SK-N-SH treated with all-trans-retinoic acid at 6 μM for 48 hours (cell line): Measurements from ENCODE around the gene TDRD7.
"Not testable (repeated sequence)": the region's sequence is repeated elsewhere in the genome, so short reads cannot be mapped to it uniquely, and the experiment has no call there.

Experiments used
- ATAC-seq: fragments of 200-7000 bp; cut with Tn5 transposase; 3 replicates; pipeline ENCODE4 v1.9.1; 2020; ENCODE audit warnings: mild to moderate bottlenecking, moderate library complexity
- ARNTL ChIP-seq: fragments of 450-650 bp; formaldehyde crosslinking; IDR thresholded peaks from 2 replicates; pipeline ENCODE4 v1.5.0; 2020; ENCODE audit warnings: low read depth, mild to moderate bottlenecking, moderate library complexity, borderline replicate concordance
- BACH2 ChIP-seq: fragments of 250-450 bp; sonication (Bioruptor Pico); IDR thresholded peaks from 2 replicates; pipeline ENCODE4 v1.9.0; 2021; ENCODE audit warnings: mild to moderate bottlenecking, borderline replicate concordance
- CSDC2 ChIP-seq: fragments of 250-450 bp; sonication (Bioruptor Pico); IDR thresholded peaks from 2 replicates; pipeline ENCODE4 v1.5.0; 2020; ENCODE audit warnings: mild to moderate bottlenecking, moderate library complexity
- GLIS3 ChIP-seq: fragments of 250-450 bp; sonication (Bioruptor Pico); IDR thresholded peaks from 2 replicates; pipeline ENCODE4 v1.5.0; 2020; ENCODE audit warnings: mild to moderate bottlenecking, moderate library complexity
- ISL1 ChIP-seq: fragments of 250-450 bp; sonication (Bioruptor Pico); IDR thresholded peaks from 2 replicates; pipeline ENCODE4 v2.1.2; 2022; ENCODE audit warnings: mild to moderate bottlenecking, moderate library complexity
- OSR1 ChIP-seq: fragments of 250-450 bp; sonication (Bioruptor Pico); IDR thresholded peaks from 2 replicates; pipeline ENCODE4 v1.8.0; 2022; ENCODE audit warnings: moderate library complexity, mild to moderate bottlenecking, inconsistent platforms
- PATZ1 ChIP-seq: fragments of 250-450 bp; sonication (Bioruptor Pico); IDR thresholded peaks from 2 replicates; pipeline ENCODE4 v1.8.0; 2020; ENCODE audit warnings: mild to moderate bottlenecking, moderate library complexity, borderline replicate concordance
- PPARA ChIP-seq: fragments of 250-450 bp; sonication (Bioruptor Pico); IDR thresholded peaks from 2 replicates; pipeline ENCODE4 v1.5.0; 2020; ENCODE audit warnings: mild to moderate bottlenecking, borderline replicate concordance
- RARB ChIP-seq: fragments of 250-450 bp; sonication (Bioruptor Pico); IDR thresholded peaks from 2 replicates; pipeline ENCODE4 v1.8.0; 2021; ENCODE audit warnings: mild to moderate bottlenecking, moderate library complexity
- SNAI2 ChIP-seq: fragments of 250-450 bp; sonication (Bioruptor Pico); IDR thresholded peaks from 2 replicates; pipeline ENCODE4 v1.5.0; 2020; ENCODE audit warnings: mild to moderate bottlenecking, moderate library complexity
- TCF4 ChIP-seq: fragments of 250-450 bp; sonication (Bioruptor Pico); IDR thresholded peaks from 2 replicates; pipeline ENCODE4 v1.8.0; 2021; ENCODE audit warnings: mild to moderate bottlenecking, moderate library complexity, borderline replicate concordance
- TOX ChIP-seq: fragments of 250-450 bp; sonication (Bioruptor Pico); IDR thresholded peaks from 2 replicates; pipeline ENCODE4 v1.8.0; 2021; ENCODE audit warnings: mild to moderate bottlenecking, moderate library complexity, borderline replicate concordance
- TSHZ2 ChIP-seq: fragments of 250-450 bp; sonication (Bioruptor Pico); IDR thresholded peaks from 2 replicates; pipeline ENCODE4 v1.5.0; 2020; ENCODE audit warnings: mild to moderate bottlenecking, moderate library complexity
- ZC3H10 ChIP-seq: fragments of 250-450 bp; sonication (Bioruptor Pico); IDR thresholded peaks from 2 replicates; pipeline ENCODE4 v1.5.1; 2021; ENCODE audit warnings: mild to moderate bottlenecking, moderate library complexity
- ZFP3 ChIP-seq: fragments of 250-450 bp; sonication (Bioruptor Pico); IDR thresholded peaks from 2 replicates; pipeline ENCODE4 v1.5.0; 2020; ENCODE audit warnings: mild to moderate bottlenecking, moderate library complexity
- ZFP30 ChIP-seq: fragments of 450-650 bp; formaldehyde crosslinking; IDR thresholded peaks from 2 replicates; pipeline ENCODE4 v1.5.0; 2022; ENCODE audit warnings: mild to moderate bottlenecking, moderate library complexity
- ZNF565 ChIP-seq: fragments of 450-650 bp; formaldehyde crosslinking; conservative IDR thresholded peaks from 2 replicates; pipeline ENCODE4 v1.5.0; 2020; ENCODE audit warnings: low read depth, mild to moderate bottlenecking, moderate library complexity
- ZNF70 ChIP-seq: fragments of 450-650 bp; formaldehyde crosslinking; IDR thresholded peaks from 2 replicates; pipeline ENCODE4 v1.5.0; 2020; ENCODE audit warnings: mild to moderate bottlenecking, moderate library complexity
- ZNF8 ChIP-seq: fragments of 450-650 bp; formaldehyde crosslinking; IDR thresholded peaks from 2 replicates; pipeline ENCODE4 v1.5.0; 2020; ENCODE audit warnings: mild to moderate bottlenecking, moderate library complexity
- TF ChIP-seq, protein P1 (sequence below): fragments of 250-450 bp; sonication (Bioruptor Pico); IDR thresholded peaks from 2 replicates; pipeline ENCODE4 v1.5.1; 2021; ENCODE audit warnings: mild to moderate bottlenecking, moderate library complexity

TDRD7 gene

GRCh38 chr9:97447001-97447400 is 35.1 kb downstream of the TDRD7 start:
- ATAC-seq = no peak
- TF ChIP-seq, protein P1, sequence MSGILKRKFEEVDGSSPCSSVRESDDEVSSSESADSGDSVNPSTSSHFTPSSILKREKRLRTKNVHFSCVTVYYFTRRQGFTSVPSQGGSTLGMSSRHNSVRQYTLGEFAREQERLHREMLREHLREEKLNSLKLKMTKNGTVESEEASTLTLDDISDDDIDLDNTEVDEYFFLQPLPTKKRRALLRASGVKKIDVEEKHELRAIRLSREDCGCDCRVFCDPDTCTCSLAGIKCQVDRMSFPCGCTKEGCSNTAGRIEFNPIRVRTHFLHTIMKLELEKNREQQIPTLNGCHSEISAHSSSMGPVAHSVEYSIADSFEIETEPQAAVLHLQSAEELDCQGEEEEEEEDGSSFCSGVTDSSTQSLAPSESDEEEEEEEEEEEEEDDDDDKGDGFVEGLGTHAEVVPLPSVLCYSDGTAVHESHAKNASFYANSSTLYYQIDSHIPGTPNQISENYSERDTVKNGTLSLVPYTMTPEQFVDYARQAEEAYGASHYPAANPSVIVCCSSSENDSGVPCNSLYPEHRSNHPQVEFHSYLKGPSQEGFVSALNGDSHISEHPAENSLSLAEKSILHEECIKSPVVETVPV (CRISPR knock-in tag) = no peak
- TF ChIP-seq ZNF8 (CRISPR knock-in tag) (no peak), ZNF70 (CRISPR knock-in tag) (no peak), CSDC2 (CRISPR knock-in tag) (no peak), SNAI2 (CRISPR knock-in tag) (no peak), ZC3H10 (CRISPR knock-in tag) (no peak), RARB (CRISPR knock-in tag) (no peak), TOX (CRISPR knock-in tag) (no peak), TCF4 (no peak)
- TF ChIP-seq, all 23 proteins: peak for 0

- not testable (repeated sequence) for ATAC-seq
These were observed 41.7 kb downstream of the TDRD7 start for GRCh38 chr9:97453573-97453972.

GRCh38 chr9:97456841-97457240 is 44.9 kb downstream of the TDRD7 start:
- not testable (repeated sequence) for ATAC-seq

DNA sequence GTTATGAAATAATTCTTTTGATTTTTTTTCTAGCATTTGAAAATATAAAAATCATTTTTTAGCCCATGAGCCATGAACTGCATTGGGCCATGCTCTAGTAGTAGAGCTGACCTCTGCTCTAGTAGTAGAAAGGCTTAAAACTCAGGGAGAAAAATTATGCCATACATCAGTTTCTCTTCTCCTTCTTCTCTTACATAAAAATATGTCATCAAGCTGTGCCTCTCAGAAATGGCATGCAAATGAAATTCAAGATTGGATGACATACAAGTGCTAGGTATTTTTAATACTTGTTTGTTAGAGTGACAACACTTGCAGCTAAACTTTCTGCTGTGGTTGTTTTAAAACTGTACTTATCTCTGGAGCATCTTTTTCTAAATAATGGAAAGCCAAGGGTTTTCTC is 47.4 kb downstream of the TDRD7 start:
- TF ChIP-seq OSR1 (CRISPR knock-in tag) (no peak), TCF4 (no peak), ARNTL (CRISPR knock-in tag) (no peak), ZNF70 (CRISPR knock-in tag) (no peak), TSHZ2 (CRISPR knock-in tag) (no peak), CSDC2 (CRISPR knock-in tag) (no peak), PPARA (CRISPR knock-in tag) (no peak), GLIS3 (CRISPR knock-in tag) (no peak), PATZ1 (CRISPR knock-in tag) (no peak), ISL1 (CRISPR knock-in tag) (no peak), ZNF565 (CRISPR knock-in tag) (no peak), ZFP30 (CRISPR knock-in tag) (no peak), SNAI2 (CRISPR knock-in tag) (no peak), ZC3H10 (CRISPR knock-in tag) (no peak)
- ATAC-seq = no peak

- ATAC-seq = no peak
These were observed 50.3 kb downstream of the TDRD7 start for GRCh38 chr9:97462159-97462558.

DNA sequence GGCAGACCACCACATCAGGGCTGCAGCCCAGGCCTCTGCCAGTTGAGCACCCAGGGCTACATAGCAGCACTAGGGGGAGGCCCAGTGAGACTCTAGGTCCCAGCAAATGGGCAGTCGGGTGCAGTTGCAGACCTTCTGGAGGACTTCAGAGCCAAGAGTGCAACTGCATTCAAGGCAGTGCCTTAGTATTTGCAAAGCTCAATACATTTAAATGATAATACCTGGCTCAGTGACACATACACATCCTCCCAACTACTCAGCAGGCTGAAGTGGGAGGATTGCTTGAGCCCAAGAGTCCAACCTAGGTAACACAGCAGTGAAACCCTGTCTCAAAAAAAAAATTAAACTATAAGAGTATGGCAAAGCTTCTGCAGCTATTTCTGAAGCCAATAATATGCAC is 51.0 kb downstream of the TDRD7 start:
- no peak for TF ChIP-seq ARNTL (CRISPR knock-in tag)

More at GRCh38 chr9:97462159-97462558, 50.3 kb downstream of the TDRD7 start:
- TF ChIP-seq ARNTL (CRISPR knock-in tag) = no peak
- TF ChIP-seq BACH2 (CRISPR knock-in tag) = no peak
- TF ChIP-seq ZC3H10 (CRISPR knock-in tag) = no peak
- TF ChIP-seq ZFP3 (CRISPR knock-in tag) = no peak
- TF ChIP-seq SNAI2 (CRISPR knock-in tag) = no peak

More for the DNA sequence above, 51.0 kb downstream of the TDRD7 start:
- ATAC-seq = no peak
